H1 (cell line): ENCODE results near the gene ARHGAP6. TPM values are rescaled to one million over a fixed set of nuclear protein-coding genes. Genes with fewer than 3 reads are reported as not detected.

Experiments used
- ASH2L ChIP-seq: fragments of 200-600, 300-600 bp; sonication (generic); IDR thresholded peaks from one replicate; pipeline ENCODE4 v1.7.1; 2017; ENCODE audit warnings: low read length
- ATF3 ChIP-seq: IDR thresholded peaks from 2 replicates; pipeline ENCODE4 v1.6.1; 2011; ENCODE audit warnings: low read depth, mild to moderate bottlenecking, low read length; ENCODE audit not compliant: insufficient read depth
- CHD1 ChIP-seq: IDR thresholded peaks from 2 replicates; pipeline ENCODE4 v1.6.1; 2012; ENCODE audit warnings: low read depth, low read length, improper control_type of control experiment
- CTBP2 ChIP-seq: IDR thresholded peaks from 2 replicates; pipeline ENCODE4 v1.7.0; 2011; ENCODE audit warnings: borderline replicate concordance, mild to moderate bottlenecking, moderate library complexity, mixed read lengths, low read length; ENCODE audit not compliant: insufficient read depth, insufficient read length
- CTCF ChIP-seq, 3 experiments: IDR thresholded peaks; 1 replicate in 2 of 3; 2 replicates in 1 of 3; pipeline versions ENCODE4 v1.5.1 to v1.6.1; 2011; ENCODE audit warnings: low read length in 3 of 3, mild to moderate bottlenecking in 3 of 3, inconsistent platforms in 2 of 3, low read depth in 1 of 3, moderate library complexity in 1 of 3; ENCODE audit not compliant: insufficient read depth in 1 of 3; ENCODE audit errors: control extremely low read depth in 1 of 3
- E2F6 ChIP-seq: IDR thresholded peaks from 2 replicates; pipeline ENCODE4 v1.6.1; 2012; ENCODE audit warnings: inconsistent platforms
- EGR1 ChIP-seq: IDR thresholded peaks from 2 replicates; pipeline ENCODE4 v1.6.1; 2011; ENCODE audit warnings: low read depth, low read length, borderline replicate concordance
- FOSL1 ChIP-seq: IDR thresholded peaks from 2 replicates; pipeline ENCODE4 v1.6.1; 2011; ENCODE audit warnings: mild to moderate bottlenecking, low read depth, low read length, moderate library complexity; ENCODE audit not compliant: insufficient read depth
- JUND ChIP-seq: IDR thresholded peaks from 2 replicates; pipeline ENCODE4 v1.6.1; 2011; ENCODE audit warnings: mild to moderate bottlenecking, improper control_type of control experiment, low read length
- KDM5A ChIP-seq: fragments of 200-600 bp; IDR thresholded peaks from 2 replicates; pipeline ENCODE4 v1.7.1; 2012; ENCODE audit warnings: mild to moderate bottlenecking, low read length, inconsistent platforms, mixed read lengths
- MAFK ChIP-seq: IDR thresholded peaks from 2 replicates; pipeline ENCODE4 v1.6.1; 2012; ENCODE audit warnings: low read depth, mild to moderate bottlenecking, improper control_type of control experiment, low read length
- NANOG ChIP-seq: IDR thresholded peaks from 2 replicates; pipeline ENCODE4 v1.6.1; 2011; ENCODE audit warnings: low read length, low read depth, mild to moderate bottlenecking, inconsistent platforms; ENCODE audit not compliant: insufficient read depth, poor library complexity, severe bottlenecking
- POLR2A ChIP-seq, 2 experiments: IDR thresholded peaks; 1 replicate in 1 of 2; 2 replicates in 1 of 2; pipeline ENCODE4 v1.6.1; 2011; ENCODE audit warnings: low read depth in 2 of 2, low read length in 2 of 2, mild to moderate bottlenecking in 2 of 2; ENCODE audit errors: control extremely low read depth in 1 of 2
- POLR2AphosphoS5 ChIP-seq: IDR thresholded peaks from 2 replicates; pipeline ENCODE4 v1.6.1; 2011; ENCODE audit warnings: low read depth, low read length
- RAD21 ChIP-seq, 2 experiments: IDR thresholded peaks in 1 of 2; conservative IDR thresholded peaks in 1 of 2; 2 replicates each; pipeline ENCODE4 v1.6.1; 2011; ENCODE audit warnings: low read depth in 2 of 2, low read length in 2 of 2, improper control_type of control experiment in 1 of 2, inconsistent platforms in 1 of 2, mild to moderate bottlenecking in 1 of 2, moderate library complexity in 1 of 2
- RFX5 ChIP-seq: IDR thresholded peaks from 2 replicates; pipeline ENCODE4 v1.6.1; 2011; ENCODE audit warnings: low read depth, low read length, improper control_type of control experiment, borderline replicate concordance
- RNF2 ChIP-seq: fragments of 200-900, 300-1000 bp; sonication (generic); IDR thresholded peaks from 2 replicates; pipeline ENCODE4 v1.7.1; 2016; ENCODE audit warnings: borderline replicate concordance, low read depth, mild to moderate bottlenecking, antibody characterized with exemption, low read length; ENCODE audit not compliant: poor library complexity, severe bottlenecking; ENCODE audit errors: missing control alignments
- SRF ChIP-seq: IDR thresholded peaks from 2 replicates; pipeline ENCODE4 v1.6.1; 2011; ENCODE audit warnings: mild to moderate bottlenecking, low read depth, low read length, moderate library complexity
- polyA plus RNA-seq, 7 experiments: library from polyadenylated mRNA; depleted of rRNA in 3 of 7; stranded (reverse) in 5 of 7; unstranded in 2 of 7; fragments of >200 nt in 5 of 7; fragments of 200-250 nt in 2 of 7; gene quantifications; 1 replicate in 5 of 7; 2 replicates in 1 of 7; 4 replicates in 1 of 7; pipeline versions ENCODE4 v1.2.1 to v1.2.3, GENCODE V29; 2011 to 2013; ENCODE audit warnings: missing spikeins in 2 of 7, mixed read lengths in 2 of 7
- total RNA-seq: library from RNA; stranded (reverse); fragmentation: NEBNext Ultra II Directional; extraction: Animal tissue kit (Norgen Biotek cat#: 25700); gene quantifications from 2 replicates; pipeline ENCODE4 v1.2.1, GENCODE V29; 2021

The ARHGAP6 gene
- total and polyA plus RNA-seq, 2 of the 8 experiments (the other 6 are each of a cell fraction or from before 2014, with no cell fraction given): 0.35 to 0.82 TPM

DNA sequence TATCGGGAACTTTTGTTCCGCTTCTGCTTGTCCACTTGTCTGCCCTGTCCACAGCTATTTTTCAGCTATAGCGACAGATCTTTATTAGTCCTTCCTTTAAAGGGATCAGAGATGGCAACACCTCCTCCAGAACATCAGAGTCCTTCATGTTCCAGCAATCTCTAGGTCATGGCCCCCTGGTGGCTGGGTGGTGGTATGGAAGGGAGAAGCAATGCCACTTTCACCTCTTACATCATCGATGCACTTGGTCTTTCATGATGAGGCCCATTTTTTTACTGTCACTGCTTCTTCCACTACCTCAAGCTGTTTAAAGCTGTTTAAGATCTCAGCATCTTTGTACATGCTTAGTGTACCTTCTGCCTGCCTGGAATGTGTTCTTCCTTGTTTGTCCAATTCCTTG, 106.7 kb downstream of the ARHGAP6 start (continued):
- 0 out of 2 replicates have a peak, but pooled peaks have one; percentile 16 for TF ChIP-seq ATF3
- no peak for TF ChIP-seq ASH2L
- no peak for TF ChIP-seq E2F6
- TF ChIP-seq SRF: no peak
- TF ChIP-seq JUND: no peak
- TF ChIP-seq EGR1: no peak
- no peak for TF ChIP-seq POLR2AphosphoS5
- TF ChIP-seq CHD1: no peak
- no peak for TF ChIP-seq KDM5A
- no peak for TF ChIP-seq NANOG
- no peak for TF ChIP-seq RFX5
- peak in 1 of 2 experiments; percentile 24; a peak in 2 of 4 replicates for TF ChIP-seq RAD21 (IDR thresholded peaks at IDR 0.05 in 1 of 2, conservative IDR thresholded peaks at IDR 0.05 in 1 of 2; ENCODE audit: low read depth in 2 of 2, low read length in 2 of 2)
- TF ChIP-seq RNF2: no peak
- no peak for TF ChIP-seq MAFK
- TF ChIP-seq FOSL1: no peak
- TF ChIP-seq CTBP2: no peak
- TF ChIP-seq CTCF (IDR thresholded peaks at IDR 0.05; ENCODE audit: control extremely low read depth in 1 of 3, insufficient read depth in 1 of 3, low read depth in 1 of 3, low read length in 3 of 3): peak; percentile 41 to 66 (median 42); a peak in 3 of 4 replicates
- TF ChIP-seq POLR2A (IDR thresholded peaks at IDR 0.05; ENCODE audit: control extremely low read depth in 1 of 2, low read depth in 2 of 2, low read length in 2 of 2): no peak
